MM.1S (cell line): ENCODE measurements around the gene PARD3.

Experiments
- DNase-seq: peaks from one replicate; pipeline ENCODE4 v3.0.0-alpha.2; 2015
- H2AFZ ChIP-seq: fragments of 300-600 bp; sonication (generic); 2 replicates; pipeline ENCODE4 v1.6.0; 2016; ENCODE audit warnings: antibody characterized with exemption, low read length
- H3F3A ChIP-seq: fragments of 300-600 bp; sonication (generic); 2 replicates; pipeline ENCODE4 v1.6.1; 2016; ENCODE audit warnings: mild to moderate bottlenecking, antibody characterized with exemption, low read length, moderate library complexity, mixed read lengths; ENCODE audit not compliant: insufficient read depth
- H3K27ac ChIP-seq: fragments of 300-600 bp; sonication (generic); 2 replicates; pipeline ENCODE4 v1.5.1; 2016; ENCODE audit warnings: mild to moderate bottlenecking, low read length
- H3K27me3 ChIP-seq: fragments of 300-600 bp; sonication (generic); replicated peaks from 2 replicates; pipeline ENCODE4 v1.6.0; 2016; ENCODE audit warnings: low read length; ENCODE audit not compliant: insufficient read depth
- H3K36me3 ChIP-seq: fragments of 300-600 bp; sonication (generic); replicated peaks from 2 replicates; pipeline ENCODE4 v1.6.1; 2016; ENCODE audit warnings: mild to moderate bottlenecking, low read length, mixed read lengths; ENCODE audit not compliant: insufficient read depth
- H3K4me1 ChIP-seq: fragments of 300-600 bp; sonication (generic); 2 replicates; pipeline ENCODE4 v1.6.1; 2016; ENCODE audit warnings: low read length, mixed read lengths
- H3K4me2 ChIP-seq: fragments of 300-600 bp; sonication (generic); 2 replicates; pipeline ENCODE4 v1.6.0; 2016; ENCODE audit warnings: low read depth, low read length
- H3K4me3 ChIP-seq: fragments of 300-600 bp; sonication (generic); 2 replicates; pipeline ENCODE4 v1.5.1; 2016; ENCODE audit warnings: low read length, mixed read lengths
- H3K79me2 ChIP-seq: fragments of 300-600 bp; sonication (generic); 2 replicates; pipeline ENCODE4 v1.6.1; 2016; ENCODE audit warnings: mixed run types, low read length, mixed read lengths
- H3K9ac ChIP-seq: fragments of 300-600 bp; sonication (generic); 2 replicates; pipeline ENCODE4 v1.6.1; 2016; ENCODE audit warnings: low read length, mixed read lengths
- H3K9me2 ChIP-seq: fragments of 300-600 bp; sonication (generic); replicated peaks from 2 replicates; pipeline ENCODE4 v1.6.1; 2016; ENCODE audit warnings: mild to moderate bottlenecking, low read length, mixed read lengths; ENCODE audit not compliant: insufficient read depth
- H3K9me3 ChIP-seq: fragments of 300-600 bp; sonication (generic); replicated peaks from 2 replicates; pipeline ENCODE4 v1.6.1; 2016; ENCODE audit warnings: mild to moderate bottlenecking, low read length, mixed read lengths; ENCODE audit not compliant: insufficient read depth
- H4K20me1 ChIP-seq: fragments of 300-600 bp; sonication (generic); 2 replicates; pipeline ENCODE4 v1.6.1; 2016; ENCODE audit warnings: mild to moderate bottlenecking, low read length, moderate library complexity, mixed read lengths; ENCODE audit not compliant: insufficient read depth
- EZH2 ChIP-seq: fragments of 300-600 bp; sonication (generic); optimal IDR thresholded peaks from 2 replicates; pipeline ENCODE3; 2017; ENCODE audit warnings: low read depth, mild to moderate bottlenecking, antibody characterized with exemption, low read length, mixed read lengths
- EZH2phosphoT487 ChIP-seq: fragments of 300-600 bp; sonication (generic); IDR thresholded peaks from 2 replicates; pipeline ENCODE4 v1.6.1; 2018; ENCODE audit warnings: antibody characterized with exemption, low read length
- TF ChIP-seq, protein P1 (sequence below): fragments of 300-600 bp; sonication (generic); IDR thresholded peaks from 2 replicates; pipeline ENCODE4 v1.5.1; 2016; ENCODE audit warnings: antibody characterized with exemption, low read length, mixed read lengths

The PARD3 gene

DNA sequence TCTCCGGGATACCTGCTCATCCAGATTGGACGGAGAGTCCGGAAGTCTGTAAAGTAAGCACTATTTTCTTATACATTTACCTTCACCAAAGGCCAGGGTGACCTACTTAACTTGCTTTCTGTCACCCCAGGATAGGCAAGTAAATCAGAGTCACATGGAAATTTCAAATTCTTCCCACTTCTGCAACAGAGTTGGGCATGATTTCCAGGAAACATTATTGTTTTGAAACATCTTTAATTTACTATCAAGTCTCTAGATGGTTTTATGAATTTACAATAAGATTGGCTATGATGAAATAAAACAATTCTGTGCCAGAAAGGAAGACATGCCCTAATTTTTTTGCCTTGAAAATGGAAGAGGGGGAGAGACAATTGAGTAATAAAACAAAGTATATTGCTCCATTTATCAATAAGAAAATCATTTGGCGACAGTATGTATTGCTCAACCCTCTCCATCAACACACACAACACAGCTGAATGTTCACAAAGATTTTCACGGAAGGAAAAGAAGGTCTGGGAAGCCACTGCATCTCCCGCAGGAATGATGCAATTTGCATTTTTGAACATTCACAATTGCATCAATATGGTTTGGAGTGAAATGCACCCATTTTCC lies 702.8 kb downstream of the PARD3 start:
- no peaks in the 10 kb centered on the region for H3K36me3 ChIP-seq
- no peaks in the 10 kb centered on the region for H3K9me2 ChIP-seq
- H2AFZ ChIP-seq = no peak overlapping the region
- H3K4me1 ChIP-seq = no peaks in the 10 kb centered on the region
- no peaks in the 10 kb centered on the region for H3F3A ChIP-seq
- H3K4me3 ChIP-seq = no peak overlapping the region
- no peak overlapping the region for H3K27ac ChIP-seq
- no peak overlapping the region for H3K4me2 ChIP-seq
- no peak for DNase-seq
- H4K20me1 ChIP-seq = no peaks in the 10 kb centered on the region
- H3K9ac ChIP-seq = no peak overlapping the region
- TF ChIP-seq EZH2 (no peak), EZH2phosphoT487 (no peak)
- TF ChIP-seq, protein P1, sequence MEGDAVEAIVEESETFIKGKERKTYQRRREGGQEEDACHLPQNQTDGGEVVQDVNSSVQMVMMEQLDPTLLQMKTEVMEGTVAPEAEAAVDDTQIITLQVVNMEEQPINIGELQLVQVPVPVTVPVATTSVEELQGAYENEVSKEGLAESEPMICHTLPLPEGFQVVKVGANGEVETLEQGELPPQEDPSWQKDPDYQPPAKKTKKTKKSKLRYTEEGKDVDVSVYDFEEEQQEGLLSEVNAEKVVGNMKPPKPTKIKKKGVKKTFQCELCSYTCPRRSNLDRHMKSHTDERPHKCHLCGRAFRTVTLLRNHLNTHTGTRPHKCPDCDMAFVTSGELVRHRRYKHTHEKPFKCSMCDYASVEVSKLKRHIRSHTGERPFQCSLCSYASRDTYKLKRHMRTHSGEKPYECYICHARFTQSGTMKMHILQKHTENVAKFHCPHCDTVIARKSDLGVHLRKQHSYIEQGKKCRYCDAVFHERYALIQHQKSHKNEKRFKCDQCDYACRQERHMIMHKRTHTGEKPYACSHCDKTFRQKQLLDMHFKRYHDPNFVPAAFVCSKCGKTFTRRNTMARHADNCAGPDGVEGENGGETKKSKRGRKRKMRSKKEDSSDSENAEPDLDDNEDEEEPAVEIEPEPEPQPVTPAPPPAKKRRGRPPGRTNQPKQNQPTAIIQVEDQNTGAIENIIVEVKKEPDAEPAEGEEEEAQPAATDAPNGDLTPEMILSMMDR = no peak
- no peaks in the 10 kb centered on the region for H3K79me2 ChIP-seq
- no peaks in the 10 kb centered on the region for H3K9me3 ChIP-seq
- H3K27me3 ChIP-seq = no peaks in the 10 kb centered on the region

DNA sequence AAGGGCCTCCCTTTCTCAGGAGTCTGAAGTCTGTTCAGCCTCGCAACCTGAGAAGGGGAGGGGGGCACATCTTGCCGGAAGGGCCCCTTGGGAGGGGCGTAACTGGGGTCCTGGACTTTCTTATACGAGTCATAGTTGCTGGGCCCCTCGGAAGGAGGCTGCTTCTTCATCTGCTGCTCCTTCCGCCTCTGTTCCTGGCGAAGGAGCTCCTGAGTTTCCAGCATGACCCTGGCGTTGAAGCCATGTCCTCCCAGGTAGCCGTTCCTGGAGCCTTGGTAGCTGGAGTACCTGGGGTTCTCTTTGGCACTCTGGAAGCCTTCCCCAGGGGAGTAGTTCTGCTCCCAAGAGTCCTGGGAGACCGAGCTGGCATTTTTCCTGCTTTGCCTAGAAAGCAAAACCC lies 703.9 kb downstream of the PARD3 start:
- Histone ChIP-seq H3K9me3 (no peaks in the 10 kb centered on the region), H3K9me2 (no peaks in the 10 kb centered on the region), H3K36me3 (no peaks in the 10 kb centered on the region), H3K4me1 (no peaks in the 10 kb centered on the region), H3K4me3 (no peak overlapping the region), H3K27ac (no peak overlapping the region), H3K9ac (no peak overlapping the region), H3K27me3 (no peaks in the 10 kb centered on the region), H3K79me2 (no peaks in the 10 kb centered on the region), H3K4me2 (no peak overlapping the region), H4K20me1 (no peaks in the 10 kb centered on the region), H3F3A (no peaks in the 10 kb centered on the region), H2AFZ (no peak overlapping the region)
- TF ChIP-seq, protein P1 = no peak
- TF ChIP-seq EZH2 (no peak), EZH2phosphoT487 (no peak)
- no peak for DNase-seq

DNA sequence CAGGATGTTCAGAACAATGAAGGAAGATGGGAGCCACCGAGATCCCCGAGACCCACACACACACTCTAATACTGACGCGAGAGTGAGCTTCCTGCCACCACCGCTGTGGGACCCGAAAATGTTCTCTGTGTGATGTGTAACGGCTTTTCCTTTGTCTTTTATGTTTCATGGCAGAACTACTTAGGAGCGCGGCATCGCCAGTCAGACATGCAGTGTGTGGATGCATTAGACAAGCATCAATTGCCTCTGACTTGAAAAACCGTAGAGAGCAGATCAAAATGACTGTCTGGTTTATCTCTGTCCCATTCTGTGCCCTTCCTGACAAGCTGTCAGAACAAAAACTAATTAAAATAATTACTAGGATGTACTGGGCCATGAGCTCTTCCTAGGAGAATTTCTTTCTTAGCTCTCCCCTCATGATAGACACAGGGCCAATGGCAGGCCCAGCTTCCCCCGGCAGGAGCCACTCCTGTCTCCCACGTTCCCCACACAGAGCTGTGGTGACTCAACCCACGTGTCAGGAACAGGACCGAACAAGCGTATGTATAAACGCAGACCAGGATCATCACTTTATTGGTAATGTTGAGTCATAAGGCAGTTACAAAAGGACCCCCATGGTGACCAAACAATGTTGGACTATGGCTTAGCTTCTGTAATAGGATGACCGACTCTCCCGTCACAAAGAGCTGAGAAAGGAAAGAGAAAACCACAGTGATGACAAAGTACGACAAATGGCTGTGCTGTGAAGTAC lies 705.0 kb downstream of the PARD3 start:
- no peaks in the 10 kb centered on the region for H3F3A ChIP-seq
- H3K4me2 ChIP-seq = no peak overlapping the region
- H3K27me3 ChIP-seq = no peaks in the 10 kb centered on the region
- no peak for DNase-seq
- H3K27ac ChIP-seq = no peak overlapping the region
- TF ChIP-seq EZH2phosphoT487 = no peak
- no peak for TF ChIP-seq EZH2
- TF ChIP-seq, protein P1 = no peak
- no peaks in the 10 kb centered on the region for H3K79me2 ChIP-seq
- no peaks in the 10 kb centered on the region for H3K9me3 ChIP-seq
- no peaks in the 10 kb centered on the region for H3K36me3 ChIP-seq
- no peaks in the 10 kb centered on the region for H3K9me2 ChIP-seq
- H2AFZ ChIP-seq = no peak overlapping the region
- no peaks in the 10 kb centered on the region for H3K4me1 ChIP-seq
- no peak overlapping the region for H3K4me3 ChIP-seq
- H4K20me1 ChIP-seq = no peaks in the 10 kb centered on the region
- no peak overlapping the region for H3K9ac ChIP-seq
